ENCODE data around the gene UNC79. TPM values are rescaled to one million over a fixed set of nuclear protein-coding genes. Genes with fewer than 3 reads are reported as not detected.

Gene UNC79
- total RNA-seq, 1 experiment from 2014 or later = 0.07 TPM

GRCh38 chr14:93663317-93663716 is 232.6 kb downstream of the UNC79 start:
- ChIA-PET CTCF (no interaction called here), POLR2A (ENCODE audit: unreplicated experiment) (no interaction called here)
- no peak for DNase-seq
- Histone ChIP-seq H3K9me2 (ENCODE audit: insufficient read depth) (no peaks in the 10 kb centered on the region), H3K9me3 (ENCODE audit: insufficient read depth, low read depth) (peaks cover 11% of the 10 kb centered on the region; the same call in 1 of the 2 replicates), H4K20me1 (ENCODE audit: insufficient read depth) (no peaks in the 10 kb centered on the region), H3F3A (ENCODE audit: insufficient read depth, low read depth) (no peaks in the 10 kb centered on the region), H3K4me3 (no peak overlapping the region), H3K27me3 (ENCODE audit: insufficient read depth, low read depth) (no peaks in the 10 kb centered on the region), H3K4me2 (no peak overlapping the region), H3K79me2 (ENCODE audit: low read depth) (no peaks in the 10 kb centered on the region), H3K27ac (no peak overlapping the region), H3K4me1 (replicated peaks; ENCODE audit: insufficient read depth) (no peaks in the 10 kb centered on the region), H2AFZ (no peak overlapping the region), H3K36me3 (ENCODE audit: low read depth) (no peaks in the 10 kb centered on the region)
- no peak for TF ChIP-seq EZH2 (IDR thresholded peaks at IDR 0.05; ENCODE audit: low read depth)
- TF ChIP-seq CTCF (conservative IDR thresholded peaks at IDR 0.05) = no peak
- intact Hi-C loops (cut with micrococcal nuclease; ENCODE audit: unreplicated experiment) = no loop called here
- no TSS peak for BruUV-seq (replicated peaks)

- TF ChIP-seq CTCF (conservative IDR thresholded peaks at IDR 0.05) = no peak
- no peak for TF ChIP-seq EZH2 (IDR thresholded peaks at IDR 0.05; ENCODE audit: low read depth)
- Histone ChIP-seq H3K79me2 (ENCODE audit: low read depth) (no peaks in the 10 kb centered on the region), H3K27me3 (ENCODE audit: insufficient read depth, low read depth) (0 out of 2 replicates have a peak, but pooled peaks cover 13% of the 10 kb centered on the region), H3K36me3 (ENCODE audit: low read depth) (no peaks in the 10 kb centered on the region), H3K4me3 (no peak overlapping the region), H2AFZ (no peak overlapping the region), H3K4me1 (replicated peaks; ENCODE audit: insufficient read depth) (no peaks in the 10 kb centered on the region), H3K9me2 (ENCODE audit: insufficient read depth) (no peaks in the 10 kb centered on the region), H4K20me1 (ENCODE audit: insufficient read depth) (no peaks in the 10 kb centered on the region), H3F3A (ENCODE audit: insufficient read depth, low read depth) (no peaks in the 10 kb centered on the region), H3K9me3 (ENCODE audit: insufficient read depth, low read depth) (peaks cover 11% of the 10 kb centered on the region; the same call in 1 of the 2 replicates), H3K4me2 (no peak overlapping the region), H3K27ac (no peak overlapping the region)
- POLR2A ChIA-PET (ENCODE audit: unreplicated experiment) = no interaction called here
- intact Hi-C loops (cut with micrococcal nuclease; ENCODE audit: unreplicated experiment) = no loop called here
- BruUV-seq (replicated peaks) = no TSS peak
- CTCF ChIA-PET = no interaction called here
- DNase-seq = no peak
Observed at GRCh38 chr14:93665169-93665568, 234.4 kb downstream of the UNC79 start.

- BruUV-seq (replicated peaks) = no TSS peak
- H3K36me3 ChIP-seq (ENCODE audit: low read depth) = no peaks in the 10 kb centered on the region
- H3K9me2 ChIP-seq (ENCODE audit: insufficient read depth) = no peaks in the 10 kb centered on the region
- no peaks in the 10 kb centered on the region for H3K79me2 ChIP-seq (ENCODE audit: low read depth)
- H3K9me3 ChIP-seq (ENCODE audit: insufficient read depth, low read depth) = peaks cover 7% of the 10 kb centered on the region; the same call in 1 of the 2 replicates
- no peak overlapping the region for H3K27ac ChIP-seq
- no peak for DNase-seq
- no peaks in the 10 kb centered on the region for H3K4me1 ChIP-seq (replicated peaks; ENCODE audit: insufficient read depth)
- CTCF ChIA-PET = no interaction called here
- H3K4me2 ChIP-seq = no peak overlapping the region
- TF ChIP-seq EZH2 (IDR thresholded peaks at IDR 0.05; ENCODE audit: low read depth) (no peak), CTCF (conservative IDR thresholded peaks at IDR 0.05) (no peak)
- no peak overlapping the region for H2AFZ ChIP-seq
- intact Hi-C loops (cut with micrococcal nuclease; ENCODE audit: unreplicated experiment) = no loop called here
- no peaks in the 10 kb centered on the region for H3F3A ChIP-seq (ENCODE audit: insufficient read depth, low read depth)
- H3K4me3 ChIP-seq = no peak overlapping the region
- POLR2A ChIA-PET (ENCODE audit: unreplicated experiment) = no interaction called here
- no peaks in the 10 kb centered on the region for H4K20me1 ChIP-seq (ENCODE audit: insufficient read depth)
- H3K27me3 ChIP-seq (ENCODE audit: insufficient read depth, low read depth) = 0 out of 2 replicates have a peak, but pooled peaks cover 13% of the 10 kb centered on the region
Observed at GRCh38 chr14:93669632-93670031, 238.9 kb downstream of the UNC79 start.

Data from PC-9 (cell line).